ENCODE measurements around the gene CPNE1.
"Not testable (repeated sequence)": the region's sequence is repeated elsewhere in the genome, so short reads cannot be mapped to it uniquely, and the experiment has no call there.

DNA sequence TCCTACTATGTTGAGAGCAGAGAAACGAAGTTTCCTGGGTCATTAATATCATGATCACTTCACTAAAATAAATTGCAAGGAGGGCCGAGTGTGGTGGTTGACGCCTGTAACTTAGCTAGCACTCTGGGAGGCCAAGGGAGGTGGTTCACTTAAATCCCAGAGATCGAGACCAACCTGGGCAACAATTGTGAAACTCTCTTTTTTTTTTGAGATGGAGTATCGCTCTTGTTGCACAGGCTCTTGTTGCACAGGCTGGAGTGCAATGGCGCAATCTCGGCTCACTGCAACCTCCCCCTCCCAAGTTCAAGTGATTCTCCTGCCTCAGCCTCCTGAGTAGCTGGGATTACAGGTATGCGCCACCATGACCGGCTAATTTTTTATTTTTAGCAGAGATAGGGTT is 48.4 kb upstream of the CPNE1 start:
- TF ChIP-seq, protein P1, sequence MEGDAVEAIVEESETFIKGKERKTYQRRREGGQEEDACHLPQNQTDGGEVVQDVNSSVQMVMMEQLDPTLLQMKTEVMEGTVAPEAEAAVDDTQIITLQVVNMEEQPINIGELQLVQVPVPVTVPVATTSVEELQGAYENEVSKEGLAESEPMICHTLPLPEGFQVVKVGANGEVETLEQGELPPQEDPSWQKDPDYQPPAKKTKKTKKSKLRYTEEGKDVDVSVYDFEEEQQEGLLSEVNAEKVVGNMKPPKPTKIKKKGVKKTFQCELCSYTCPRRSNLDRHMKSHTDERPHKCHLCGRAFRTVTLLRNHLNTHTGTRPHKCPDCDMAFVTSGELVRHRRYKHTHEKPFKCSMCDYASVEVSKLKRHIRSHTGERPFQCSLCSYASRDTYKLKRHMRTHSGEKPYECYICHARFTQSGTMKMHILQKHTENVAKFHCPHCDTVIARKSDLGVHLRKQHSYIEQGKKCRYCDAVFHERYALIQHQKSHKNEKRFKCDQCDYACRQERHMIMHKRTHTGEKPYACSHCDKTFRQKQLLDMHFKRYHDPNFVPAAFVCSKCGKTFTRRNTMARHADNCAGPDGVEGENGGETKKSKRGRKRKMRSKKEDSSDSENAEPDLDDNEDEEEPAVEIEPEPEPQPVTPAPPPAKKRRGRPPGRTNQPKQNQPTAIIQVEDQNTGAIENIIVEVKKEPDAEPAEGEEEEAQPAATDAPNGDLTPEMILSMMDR (IDR thresholded peaks at IDR 0.05) = not testable (repeated sequence)
- not testable (repeated sequence) for TF ChIP-seq POLR2A (IDR thresholded peaks at IDR 0.05)

Data from upper lobe of left lung (tissue), 4 donors.